GM18520 (cell line): ENCODE measurements around the gene SFI1.

Experiments used
- ATAC-seq: cut with Tn5 transposase; IDR thresholded peaks from one replicate; pipeline ENCODE4 v1.9.1; 2021; ENCODE audit not compliant: unreplicated experiment

Gene SFI1

GRCh38 chr22:31661851-31662667, 165.7 kb downstream of the SFI1 start, which contains the start of gene PISD:
Gene PISD (minus strand): TSS chr22:31662215. CDS start chr22:31662208, 7 bp downstream.
- peak; percentile 69 for ATAC-seq

GRCh38 chr22:31662668-31663037, 166.3 kb downstream of the SFI1 start:
- no peak for ATAC-seq
